C4-2B (cell line): ENCODE measurements around the gene EDDM13.

Source experiments
- H3K27ac ChIP-seq: fragments of 450-650 bp; 2 replicates; pipeline ENCODE4 v1.5.1; 2017
- ZFX ChIP-seq: fragments of 450-650 bp; IDR thresholded peaks from 2 replicates; pipeline ENCODE4 v1.6.1; 2017
- TF ChIP-seq, protein P1 (sequence below): fragments of 450-650 bp; conservative IDR thresholded peaks from 2 replicates; pipeline ENCODE4 v1.5.1; 2017; ENCODE audit warnings: mild to moderate bottlenecking

The EDDM13 gene

DNA sequence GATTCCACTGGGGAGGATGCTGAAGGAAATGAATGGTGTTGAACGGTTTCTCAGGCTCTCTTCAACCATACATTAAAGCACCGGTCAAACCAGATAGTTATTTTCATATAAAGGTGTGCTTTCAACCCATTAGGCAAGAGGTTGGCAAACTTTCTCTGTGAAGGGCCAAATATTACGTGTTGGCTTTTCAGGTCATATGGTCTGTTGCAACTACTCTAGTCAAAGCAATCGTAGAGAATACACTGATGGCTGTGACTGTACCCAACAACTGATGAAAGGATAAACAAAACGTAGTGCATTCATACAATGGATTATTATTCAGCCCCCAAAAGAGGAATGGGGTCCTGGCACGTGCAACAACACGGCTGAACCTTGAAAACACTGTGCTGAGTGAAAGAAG is 36.2 kb downstream of the EDDM13 start:
- TF ChIP-seq, protein P1, sequence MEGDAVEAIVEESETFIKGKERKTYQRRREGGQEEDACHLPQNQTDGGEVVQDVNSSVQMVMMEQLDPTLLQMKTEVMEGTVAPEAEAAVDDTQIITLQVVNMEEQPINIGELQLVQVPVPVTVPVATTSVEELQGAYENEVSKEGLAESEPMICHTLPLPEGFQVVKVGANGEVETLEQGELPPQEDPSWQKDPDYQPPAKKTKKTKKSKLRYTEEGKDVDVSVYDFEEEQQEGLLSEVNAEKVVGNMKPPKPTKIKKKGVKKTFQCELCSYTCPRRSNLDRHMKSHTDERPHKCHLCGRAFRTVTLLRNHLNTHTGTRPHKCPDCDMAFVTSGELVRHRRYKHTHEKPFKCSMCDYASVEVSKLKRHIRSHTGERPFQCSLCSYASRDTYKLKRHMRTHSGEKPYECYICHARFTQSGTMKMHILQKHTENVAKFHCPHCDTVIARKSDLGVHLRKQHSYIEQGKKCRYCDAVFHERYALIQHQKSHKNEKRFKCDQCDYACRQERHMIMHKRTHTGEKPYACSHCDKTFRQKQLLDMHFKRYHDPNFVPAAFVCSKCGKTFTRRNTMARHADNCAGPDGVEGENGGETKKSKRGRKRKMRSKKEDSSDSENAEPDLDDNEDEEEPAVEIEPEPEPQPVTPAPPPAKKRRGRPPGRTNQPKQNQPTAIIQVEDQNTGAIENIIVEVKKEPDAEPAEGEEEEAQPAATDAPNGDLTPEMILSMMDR = no peak
- TF ChIP-seq ZFX = no peak
- H3K27ac ChIP-seq = no peak overlapping the region

DNA sequence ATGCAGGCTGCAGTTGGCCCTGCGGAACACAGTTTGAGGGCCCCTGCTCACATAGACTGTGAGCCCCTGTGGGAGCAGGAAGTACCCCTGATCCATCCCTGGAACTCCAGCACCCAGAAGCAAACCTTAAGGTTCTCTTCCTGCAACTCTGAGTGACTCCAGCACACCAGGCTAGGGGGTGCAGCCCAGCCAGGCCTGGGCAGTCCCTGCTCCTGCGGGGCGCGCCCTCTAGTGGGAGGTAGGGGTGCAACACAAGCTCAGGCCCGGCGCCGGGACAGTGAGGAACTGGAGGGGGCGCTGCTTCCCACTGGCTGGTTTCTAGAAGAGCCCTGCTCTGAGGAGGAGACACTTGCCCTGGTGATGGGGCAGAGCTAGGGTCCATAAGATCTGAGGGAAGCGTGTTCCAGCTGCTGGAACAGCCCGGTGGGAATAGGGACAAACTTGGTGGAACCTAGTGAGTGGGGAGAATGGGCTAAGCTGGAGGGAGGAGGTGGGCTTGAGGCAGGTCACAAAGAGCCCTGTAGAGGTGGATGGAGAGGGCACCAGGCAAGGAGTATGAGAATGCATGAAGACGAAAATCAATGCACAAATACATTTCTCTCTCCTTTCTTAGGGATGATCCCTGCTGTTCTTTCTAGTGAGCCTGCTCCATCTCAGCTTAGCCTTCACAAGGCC is 37.1 kb downstream of the EDDM13 start:
- H3K27ac ChIP-seq = no peak overlapping the region
- TF ChIP-seq ZFX = no peak
- TF ChIP-seq, protein P1 = peak; percentile 97

DNA sequence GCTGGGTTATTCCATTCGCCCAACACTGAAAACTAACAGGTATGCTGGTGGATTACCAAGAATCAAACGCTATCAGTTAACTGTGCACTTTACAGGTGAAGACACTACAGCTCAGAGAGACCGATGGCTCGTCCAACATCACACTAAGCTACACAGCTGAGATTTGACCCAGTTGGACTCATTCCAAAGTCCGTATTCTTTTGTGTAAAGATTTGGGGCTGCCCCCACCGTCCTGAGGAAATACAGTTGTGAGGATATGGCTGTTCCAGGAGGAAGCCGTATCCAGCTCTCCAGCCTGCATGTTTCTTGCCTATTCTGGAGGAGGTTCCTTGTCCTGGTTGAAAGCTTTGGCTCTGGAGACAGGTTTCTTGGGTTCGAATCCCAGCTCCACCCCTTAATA is 37.9 kb downstream of the EDDM13 start:
- TF ChIP-seq ZFX = no peak
- TF ChIP-seq, protein P1 = no peak
- H3K27ac ChIP-seq = no peak overlapping the region

DNA sequence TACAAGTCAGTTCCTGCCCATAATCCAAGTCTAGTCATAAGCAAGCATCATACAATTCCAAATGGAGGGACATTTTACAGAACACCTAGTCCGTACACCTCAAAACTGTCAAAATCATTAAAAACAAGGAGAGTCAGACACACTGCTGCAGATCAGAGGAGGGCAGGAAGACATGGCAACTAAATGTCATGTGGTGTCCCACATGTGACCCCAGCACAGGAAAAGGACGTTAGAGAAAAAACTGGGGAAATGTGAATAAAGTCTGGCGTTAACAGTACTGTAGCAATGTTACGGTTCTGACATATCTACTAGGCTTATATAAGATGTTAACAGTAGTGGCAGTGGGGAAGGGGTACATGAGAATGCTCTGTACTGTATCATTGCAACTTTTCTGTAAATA is 39.8 kb downstream of the EDDM13 start:
- H3K27ac ChIP-seq = no peak overlapping the region
- TF ChIP-seq, protein P1 = no peak
- TF ChIP-seq ZFX = no peak

DNA sequence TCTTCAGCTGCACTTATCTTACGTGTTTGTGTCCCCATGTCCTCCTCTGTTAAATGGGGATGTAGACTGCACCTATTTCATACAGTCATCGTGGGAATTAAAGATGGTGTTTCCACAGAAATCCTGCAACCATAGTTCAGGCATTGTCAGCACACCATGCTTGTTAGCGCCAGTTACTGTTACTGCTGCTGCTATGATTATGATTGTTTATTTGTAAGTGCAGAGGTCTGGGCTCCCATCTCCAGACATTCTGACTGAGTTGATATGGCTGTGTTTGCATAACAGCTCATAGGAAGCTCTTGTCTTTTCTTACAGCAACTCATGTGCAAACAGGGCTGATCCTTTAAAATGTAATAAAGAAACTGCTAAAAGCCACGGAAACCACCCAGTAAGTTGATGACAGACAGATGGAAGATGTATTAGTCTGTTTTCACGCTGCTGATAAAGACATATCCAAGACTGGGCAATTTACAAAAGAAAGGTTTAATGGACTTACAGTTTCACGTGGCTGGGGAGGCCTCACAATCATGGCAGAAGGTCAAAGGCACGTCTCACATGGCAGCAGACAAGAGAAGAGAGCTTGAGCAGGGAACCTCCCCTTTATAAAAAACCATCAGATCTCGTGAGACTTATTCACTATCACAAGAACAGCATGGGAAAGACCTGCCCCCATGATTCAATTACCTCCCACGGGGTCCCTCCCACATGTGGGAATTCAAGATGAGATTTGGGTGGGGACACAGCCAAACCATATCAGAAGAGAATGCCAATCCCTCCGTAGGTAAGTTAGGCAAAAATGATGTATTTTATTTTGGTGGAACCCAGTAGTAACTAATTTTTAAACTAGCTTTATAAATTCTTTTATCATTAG is 40.5 kb downstream of the EDDM13 start:
- no peak overlapping the region for H3K27ac ChIP-seq
- TF ChIP-seq ZFX = no peak
- TF ChIP-seq, protein P1 = no peak

DNA sequence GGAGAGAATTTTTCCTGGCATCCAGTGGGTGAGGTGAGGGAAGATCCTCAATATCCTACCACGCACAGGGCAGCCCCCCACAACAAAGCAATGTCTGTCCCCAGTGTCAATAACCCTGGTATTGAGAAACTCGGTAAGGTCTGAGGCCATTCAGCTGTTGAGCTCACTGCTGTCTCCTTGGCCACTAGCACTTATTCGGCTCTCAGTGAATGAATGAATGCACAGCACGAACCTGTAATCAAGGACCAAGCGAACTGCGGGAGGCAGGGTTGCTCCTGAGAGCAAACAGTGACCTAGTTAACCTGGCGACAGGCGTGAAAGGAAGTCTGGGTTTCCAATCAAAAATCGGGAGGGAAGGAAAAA is 41.5 kb downstream of the EDDM13 start:
- H3K27ac ChIP-seq = peak overlapping the region; percentile 92
- TF ChIP-seq ZFX = no peak
- TF ChIP-seq, protein P1 = no peak

DNA sequence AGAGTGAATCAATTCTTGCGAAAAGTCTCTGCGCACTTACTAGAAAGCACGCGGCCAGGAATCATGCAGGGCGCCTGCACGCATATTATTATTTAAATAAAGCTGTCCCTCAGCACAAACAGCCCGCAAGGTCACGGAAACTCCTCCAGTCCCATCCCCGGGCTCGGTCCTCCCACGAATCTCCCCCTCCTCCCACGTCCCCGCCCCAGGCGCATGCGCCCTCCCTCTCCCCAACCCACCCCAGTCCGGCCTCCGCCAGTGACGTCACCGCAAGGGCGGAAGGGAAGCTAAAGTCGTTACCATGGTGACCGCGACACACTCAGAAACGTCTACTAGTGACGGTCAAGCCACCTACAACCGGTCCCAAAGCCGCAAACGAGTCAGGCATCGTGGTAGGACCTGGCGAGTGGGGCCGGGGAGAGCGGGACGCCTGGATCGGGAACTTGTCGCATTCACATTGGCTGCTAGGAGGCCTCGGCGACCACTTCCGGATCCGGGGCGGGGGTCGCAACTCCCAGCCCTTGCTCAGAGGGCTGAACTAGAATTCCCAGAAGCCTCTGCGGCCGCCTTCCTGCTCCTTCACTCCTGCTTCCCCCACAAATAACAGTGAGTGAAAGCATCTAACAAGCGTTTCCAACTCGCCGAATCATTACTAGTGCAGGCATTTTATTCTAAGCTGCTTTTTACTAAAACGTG is 42.0 kb downstream of the EDDM13 start, which contains the start of gene ZSCAN5A:
ZSCAN5A (minus strand) TSS at position 459 of the 696 bp plus-strand sequence. CDS start 89,793 bp downstream, outside the sequence.
- no peak; the same call in 1 of the 2 replicates for TF ChIP-seq ZFX
- TF ChIP-seq, protein P1 = no peak
- H3K27ac ChIP-seq = peak within 1 kb of the TSS; percentile 92
